ENCODE measurements around the gene CAV1. TPM values are rescaled to one million over a fixed set of nuclear protein-coding genes. Genes with fewer than 3 reads are reported as not detected.
A peak's percentile ranks its signal among the peaks of the same experiment; 100 is the strongest.

The CAV1 gene
- total and polyA plus RNA-seq, 7 donors = 8.8 to 857 (median 328) TPM

- intact Hi-C loops (cut with DNase I) = no loop called here
- peaks cover 0 to 17% (median 13%) of the 10 kb centered on the region in 4 donors for H3K4me1 ChIP-seq
- no peak overlapping the region for H3K27ac ChIP-seq
- H3K27me3 ChIP-seq = no peaks in the 10 kb centered on the region
- DNase-seq = no peak
- no peak overlapping the region for H3K4me3 ChIP-seq
- H3K9me3 ChIP-seq = no peaks in the 10 kb centered on the region
- WGBS, 2 donors = 90 to 92% methylated on average over 1 of the region's 1 CpG
- TF ChIP-seq POLR2AphosphoS5 (IDR thresholded peaks at IDR 0.05) (no peak), POLR2A (IDR thresholded peaks at IDR 0.05) (no peak), EP300 (IDR thresholded peaks at IDR 0.05) (no peak), CTCF (IDR thresholded peaks at IDR 0.05) (no peak)
- H3K36me3 ChIP-seq = no peaks in the 10 kb centered on the region
Measured at GRCh38 chr7:116517626-116518025, 7.2 kb upstream of the CAV1 start.

- intact Hi-C loops (cut with DNase I) = no loop called here
- H3K4me3 ChIP-seq = no peak overlapping the region
- DNase-seq = no peak
- TF ChIP-seq POLR2A (IDR thresholded peaks at IDR 0.05) = no peak
- no peak for TF ChIP-seq EP300 (IDR thresholded peaks at IDR 0.05)
- no peak for TF ChIP-seq CTCF (IDR thresholded peaks at IDR 0.05)
- no peak for TF ChIP-seq POLR2AphosphoS5 (IDR thresholded peaks at IDR 0.05)
- no peak overlapping the region for H3K27ac ChIP-seq
- no peaks in the 10 kb centered on the region for H3K9me3 ChIP-seq
- H3K4me1 ChIP-seq = peaks cover 0 to 21% (median 15%) of the 10 kb centered on the region in 4 donors
- no peaks in the 10 kb centered on the region for H3K27me3 ChIP-seq
- H3K36me3 ChIP-seq = no peaks in the 10 kb centered on the region
Measured at GRCh38 chr7:116518961-116519360, 5.9 kb upstream of the CAV1 start.

- 87 to 88% methylated on average over 6 of the region's 6 CpGs for WGBS, 2 donors
- Histone ChIP-seq H3K27ac (no peak overlapping the region), H3K4me3 (no peak overlapping the region), H3K36me3 (no peaks in the 10 kb centered on the region), H3K27me3 (no peaks in the 10 kb centered on the region), H3K9me3 (no peaks in the 10 kb centered on the region), H3K4me1 (peaks cover 0 to 10% (median 5%) of the 10 kb centered on the region in 4 donors)
- no peak for TF ChIP-seq POLR2AphosphoS5 (IDR thresholded peaks at IDR 0.05)
- no peak for TF ChIP-seq EP300 (IDR thresholded peaks at IDR 0.05)
- no peak for TF ChIP-seq POLR2A (IDR thresholded peaks at IDR 0.05)
- no peak for TF ChIP-seq CTCF (IDR thresholded peaks at IDR 0.05)
- intact Hi-C loops (cut with DNase I) = no loop called here
- DNase-seq = no peak
Measured at GRCh38 chr7:116521046-116521664, 3.7 kb upstream of the CAV1 start.

GRCh38 chr7:116522247-116522646 lies 2.6 kb upstream of the CAV1 start:
- no peaks in the 10 kb centered on the region for H3K27me3 ChIP-seq
- intact Hi-C loops (cut with DNase I) = no loop called here
- TF ChIP-seq EP300 (IDR thresholded peaks at IDR 0.05) (no peak), POLR2AphosphoS5 (IDR thresholded peaks at IDR 0.05) (peak in 1 of 4 donors; percentile 31), POLR2A (IDR thresholded peaks at IDR 0.05) (no peak), CTCF (IDR thresholded peaks at IDR 0.05) (no peak)
- no peak for DNase-seq
- H3K9me3 ChIP-seq = no peaks in the 10 kb centered on the region
- WGBS, 2 donors = 82 to 88% methylated on average over 5 of the region's 5 CpGs
- peak overlapping the region in 3 of 4 donors; percentile 34 to 98 (median 54) for H3K27ac ChIP-seq
- peaks cover 0 to 10% (median 5%) of the 10 kb centered on the region in 4 donors for H3K4me1 ChIP-seq
- no peaks in the 10 kb centered on the region for H3K36me3 ChIP-seq
- no peak overlapping the region for H3K4me3 ChIP-seq

- intact Hi-C loops (cut with DNase I) = no loop called here
- Histone ChIP-seq H3K36me3 (peaks cover 0 to 10% (median 0%) of the 10 kb centered on the region in 4 donors), H3K4me3 (peak overlapping the region; percentile 69 to 89 (median 80)), H3K27ac (peak overlapping the region; percentile 94 to 99 (median 98)), H3K4me1 (peaks cover 0 to 21% (median 16%) of the 10 kb centered on the region in 4 donors), H3K27me3 (no peaks in the 10 kb centered on the region), H3K9me3 (no peaks in the 10 kb centered on the region)
- no peak for DNase-seq
- TF ChIP-seq POLR2A (IDR thresholded peaks at IDR 0.05) = no peak
- no peak for TF ChIP-seq EP300 (IDR thresholded peaks at IDR 0.05)
- no peak for TF ChIP-seq POLR2AphosphoS5 (IDR thresholded peaks at IDR 0.05)
- WGBS, 2 donors = 27 to 30% methylated on average over 10 of the region's 10 CpGs
Measured at GRCh38 chr7:116524221-116524608, 621 bp upstream of the CAV1 start.
